ENCODE results near the gene ATP11B. TPM values are rescaled to one million over a fixed set of nuclear protein-coding genes. Genes with fewer than 3 reads are reported as not detected.

Gene ATP11B
- total RNA-seq, 3 donors from 2014 or later = 70.8 to 92.8 (median 77.3) TPM

DNA sequence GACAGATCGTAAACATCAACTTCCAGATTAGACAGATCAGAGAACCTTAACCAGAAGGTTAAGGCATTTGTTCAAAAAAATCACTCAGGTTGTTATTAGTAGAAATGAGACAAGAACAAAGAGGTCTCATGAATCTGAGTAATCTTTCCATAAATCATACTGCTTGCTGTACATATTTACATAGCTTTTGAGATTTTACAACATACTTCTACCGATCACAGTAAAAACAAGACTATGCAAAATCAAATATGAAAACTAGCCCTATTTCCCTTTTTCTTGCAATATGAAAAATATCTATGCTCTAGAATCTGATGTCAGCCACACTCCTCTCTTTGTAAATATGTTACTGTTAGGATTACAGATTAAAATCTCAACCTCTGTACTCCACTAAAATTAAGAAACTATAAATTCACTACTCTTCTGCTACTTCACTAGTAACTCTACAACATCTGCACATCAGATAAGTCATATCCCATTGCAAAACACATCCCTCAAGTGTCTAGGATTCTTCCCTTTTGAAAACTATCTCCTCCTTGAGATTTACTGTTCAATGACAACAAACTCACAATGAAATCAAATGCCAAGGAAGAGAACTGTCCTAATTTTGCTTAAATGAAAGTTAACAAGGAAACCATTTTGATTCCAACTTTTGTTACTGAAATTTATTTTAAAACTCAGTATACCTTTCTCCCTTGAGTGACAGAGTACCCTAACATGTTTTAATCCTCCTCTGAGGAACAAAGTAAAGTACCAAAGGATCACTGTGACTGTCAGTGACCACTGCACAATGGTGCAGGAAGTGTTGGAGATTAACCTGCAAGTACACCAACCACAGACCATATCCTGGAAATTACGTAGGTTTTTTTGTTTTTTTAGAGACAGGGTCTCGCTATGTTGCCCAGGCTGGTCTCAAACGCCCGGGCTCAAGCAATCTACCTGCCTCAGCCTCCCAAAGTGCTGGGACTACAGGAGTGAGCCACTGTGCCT is 174.2 kb downstream of the ATP11B start:
- Histone ChIP-seq H3K27me3 (no peaks in the 10 kb centered on the region), H3K4me1 (no peaks in the 10 kb centered on the region), H3K9me3 (no peaks in the 10 kb centered on the region), H3K27ac (no peak overlapping the region), H3K36me3 (no peaks in the 10 kb centered on the region), H3K4me3 (no peak overlapping the region)
- TF ChIP-seq POLR2AphosphoS5 (IDR thresholded peaks at IDR 0.05) (no peak), POLR2A (IDR thresholded peaks at IDR 0.05) (no peak)
- TF ChIP-seq, protein P1, sequence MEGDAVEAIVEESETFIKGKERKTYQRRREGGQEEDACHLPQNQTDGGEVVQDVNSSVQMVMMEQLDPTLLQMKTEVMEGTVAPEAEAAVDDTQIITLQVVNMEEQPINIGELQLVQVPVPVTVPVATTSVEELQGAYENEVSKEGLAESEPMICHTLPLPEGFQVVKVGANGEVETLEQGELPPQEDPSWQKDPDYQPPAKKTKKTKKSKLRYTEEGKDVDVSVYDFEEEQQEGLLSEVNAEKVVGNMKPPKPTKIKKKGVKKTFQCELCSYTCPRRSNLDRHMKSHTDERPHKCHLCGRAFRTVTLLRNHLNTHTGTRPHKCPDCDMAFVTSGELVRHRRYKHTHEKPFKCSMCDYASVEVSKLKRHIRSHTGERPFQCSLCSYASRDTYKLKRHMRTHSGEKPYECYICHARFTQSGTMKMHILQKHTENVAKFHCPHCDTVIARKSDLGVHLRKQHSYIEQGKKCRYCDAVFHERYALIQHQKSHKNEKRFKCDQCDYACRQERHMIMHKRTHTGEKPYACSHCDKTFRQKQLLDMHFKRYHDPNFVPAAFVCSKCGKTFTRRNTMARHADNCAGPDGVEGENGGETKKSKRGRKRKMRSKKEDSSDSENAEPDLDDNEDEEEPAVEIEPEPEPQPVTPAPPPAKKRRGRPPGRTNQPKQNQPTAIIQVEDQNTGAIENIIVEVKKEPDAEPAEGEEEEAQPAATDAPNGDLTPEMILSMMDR (IDR thresholded peaks at IDR 0.05) = no peak
- no peak for DNase-seq (ENCODE audit: low spot score in 2 of 2)
- intact Hi-C loops (cut with DNase I; ENCODE audit: low total_unique reads) = no loop called here

DNA sequence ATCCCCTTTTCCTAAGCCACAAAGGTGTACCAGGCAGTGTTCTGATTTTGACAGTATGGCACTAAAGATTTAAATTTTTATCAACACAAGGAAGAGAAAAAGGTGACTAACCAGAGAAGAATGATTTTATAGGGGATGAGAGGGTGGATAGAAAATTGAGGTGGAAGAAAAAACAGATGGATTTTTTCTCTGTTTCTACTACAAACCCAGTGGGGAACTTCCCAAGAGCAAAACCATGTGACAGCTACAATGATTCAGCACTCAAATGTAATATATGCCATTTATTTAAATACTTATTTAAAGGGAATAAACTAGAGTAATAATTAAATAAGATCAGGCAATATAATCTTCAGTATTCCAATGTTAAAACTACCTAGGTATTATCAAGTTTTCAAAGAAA is 176.0 kb downstream of the ATP11B start:
- Histone ChIP-seq H3K27ac (no peak overlapping the region), H3K36me3 (no peaks in the 10 kb centered on the region), H3K27me3 (no peaks in the 10 kb centered on the region), H3K4me3 (no peak overlapping the region), H3K4me1 (no peaks in the 10 kb centered on the region), H3K9me3 (no peaks in the 10 kb centered on the region)
- TF ChIP-seq POLR2A (IDR thresholded peaks at IDR 0.05) (no peak), POLR2AphosphoS5 (IDR thresholded peaks at IDR 0.05) (no peak)
- TF ChIP-seq, protein P1 (IDR thresholded peaks at IDR 0.05) = no peak
- DNase-seq (ENCODE audit: low spot score in 2 of 2) = no peak
- intact Hi-C loops (cut with DNase I; ENCODE audit: low total_unique reads) = no loop called here

DNA sequence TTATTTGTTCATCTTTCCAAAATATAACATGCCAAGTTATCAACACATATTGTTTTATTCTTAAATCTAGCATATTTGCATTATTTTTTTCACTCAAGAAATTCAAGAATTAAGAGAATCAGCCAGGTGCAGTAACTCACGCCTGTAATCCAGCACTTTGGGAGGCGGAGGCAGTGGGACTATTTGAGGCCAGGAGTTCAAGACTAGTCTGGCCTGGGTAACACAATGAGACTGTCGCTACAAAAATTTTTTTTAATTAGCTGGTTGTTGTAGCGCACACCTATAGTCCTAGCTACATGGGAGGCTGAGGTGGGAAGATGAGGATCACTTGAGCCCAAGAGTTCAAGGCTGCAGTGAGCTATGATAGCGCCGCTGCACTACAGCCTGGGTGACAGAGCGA is 176.5 kb downstream of the ATP11B start:
- no peaks in the 10 kb centered on the region for H3K9me3 ChIP-seq
- H3K27me3 ChIP-seq = no peaks in the 10 kb centered on the region
- no peak for DNase-seq (ENCODE audit: low spot score in 2 of 2)
- no peaks in the 10 kb centered on the region for H3K36me3 ChIP-seq
- no peak overlapping the region for H3K4me3 ChIP-seq
- H3K27ac ChIP-seq = no peak overlapping the region
- TF ChIP-seq POLR2AphosphoS5 (IDR thresholded peaks at IDR 0.05) = no peak
- no peak for TF ChIP-seq POLR2A (IDR thresholded peaks at IDR 0.05)
- TF ChIP-seq, protein P1 (IDR thresholded peaks at IDR 0.05) = no peak
- no peaks in the 10 kb centered on the region for H3K4me1 ChIP-seq
- intact Hi-C loops (cut with DNase I; ENCODE audit: low total_unique reads) = no loop called here

DNA sequence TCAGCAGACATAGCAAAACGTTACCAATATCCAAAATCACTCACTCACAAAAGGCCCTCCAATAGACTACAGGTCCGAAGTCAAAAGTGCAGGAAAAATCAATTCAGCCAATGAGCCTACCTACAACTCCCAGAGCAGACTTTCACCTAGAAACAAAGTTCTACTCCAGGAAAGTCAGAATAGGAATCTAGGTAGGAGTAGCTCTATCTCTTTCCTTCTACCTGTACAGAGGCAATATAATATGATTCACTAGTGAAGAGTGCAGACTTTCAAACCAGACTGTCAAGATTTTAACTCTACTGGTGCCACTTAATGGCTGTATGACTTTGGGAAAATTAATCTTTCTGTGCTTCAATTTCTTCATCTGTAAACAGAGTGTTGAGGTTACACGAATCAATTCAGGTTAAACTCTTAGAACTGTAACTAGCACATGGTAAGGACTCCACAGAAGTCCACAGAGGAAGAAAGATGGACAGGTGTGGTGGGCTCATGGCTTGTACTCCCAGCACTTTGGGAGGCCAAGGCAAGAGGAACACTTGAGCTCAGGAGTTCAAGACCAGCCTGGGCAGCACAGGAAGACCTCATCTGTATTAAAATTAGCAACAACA is 177.6 kb downstream of the ATP11B start:
- no peak for DNase-seq (ENCODE audit: low spot score in 2 of 2)
- intact Hi-C loops (cut with DNase I; ENCODE audit: low total_unique reads) = no loop called here
- no peaks in the 10 kb centered on the region for H3K9me3 ChIP-seq
- no peaks in the 10 kb centered on the region for H3K36me3 ChIP-seq
- no peaks in the 10 kb centered on the region for H3K4me1 ChIP-seq
- H3K27ac ChIP-seq = no peak overlapping the region
- no peak overlapping the region for H3K4me3 ChIP-seq
- no peaks in the 10 kb centered on the region for H3K27me3 ChIP-seq
- TF ChIP-seq POLR2A (IDR thresholded peaks at IDR 0.05) (no peak), POLR2AphosphoS5 (IDR thresholded peaks at IDR 0.05) (no peak)
- TF ChIP-seq, protein P1 (IDR thresholded peaks at IDR 0.05) = no peak

Other genes starting within 250 kb of the ATP11B start
- gene DCUN1D1, start 187.0 kb downstream of the ATP11B start, total RNA-seq = 10 to 100 TPM; 24.9 to 55.5 (median 32.1) TPM

Measured in breast epithelium (tissue), 4 donors.